GM18498 (cell line): ENCODE data around the gene SPSB2.

Experiments used
- ATAC-seq: cut with Tn5 transposase; IDR thresholded peaks from one replicate; pipeline ENCODE4 v1.9.1; 2021; ENCODE audit warnings: mild to moderate bottlenecking, moderate library complexity; ENCODE audit not compliant: unreplicated experiment

SPSB2 gene

GRCh38 chr12:6834873-6835272, 38.2 kb downstream of the SPSB2 start:
- no peak for ATAC-seq

GRCh38 chr12:6834254-6834653, 38.8 kb downstream of the SPSB2 start:
- no peak for ATAC-seq

GRCh38 chr12:6833189-6833890, 39.8 kb downstream of the SPSB2 start:
- no peak for ATAC-seq

GRCh38 chr12:6832125-6832524, 41.0 kb downstream of the SPSB2 start:
- no peak for ATAC-seq

GRCh38 chr12:6831450-6831995, 41.6 kb downstream of the SPSB2 start:
- ATAC-seq = no peak

GRCh38 chr12:6830999-6831398, 42.1 kb downstream of the SPSB2 start:
- ATAC-seq = no peak

GRCh38 chr12:6830286-6830890, 42.7 kb downstream of the SPSB2 start:
- ATAC-seq = no peak

- ATAC-seq = no peak
These were observed 43.4 kb downstream of the SPSB2 start for GRCh38 chr12:6829536-6830220.

GRCh38 chr12:6828781-6829535, 44.1 kb downstream of the SPSB2 start:
- no peak for ATAC-seq

GRCh38 chr12:6827982-6828780, 44.9 kb downstream of the SPSB2 start, which contains the start of gene P3H3:
Gene P3H3 (plus strand): TSS chr12:6828407. CDS start chr12:6828441, 34 bp downstream.
- no peak for ATAC-seq

- ATAC-seq = no peak
These were observed 45.6 kb downstream of the SPSB2 start for GRCh38 chr12:6827437-6827911.

- no peak for ATAC-seq
These were observed 46.2 kb downstream of the SPSB2 start for GRCh38 chr12:6826734-6827436.

- ATAC-seq = no peak
These were observed 46.9 kb downstream of the SPSB2 start for GRCh38 chr12:6826125-6826733.

- ATAC-seq = peak; percentile 41
These were observed 47.5 kb downstream of the SPSB2 start for GRCh38 chr12:6825398-6826124.

- no peak for ATAC-seq
These were observed 48.2 kb downstream of the SPSB2 start for GRCh38 chr12:6824901-6825381.

- no peak for ATAC-seq
These were observed 48.9 kb downstream of the SPSB2 start for GRCh38 chr12:6824085-6824775.

- no peak for ATAC-seq
These were observed 49.7 kb downstream of the SPSB2 start for GRCh38 chr12:6823182-6824084.
